GM18502 (cell line): ENCODE data around the gene COL5A2.

ENCODE experiments used
- ATAC-seq: cut with Tn5 transposase; IDR thresholded peaks from one replicate; pipeline ENCODE4 v1.9.1; 2021; ENCODE audit warnings: mild to moderate bottlenecking; ENCODE audit not compliant: unreplicated experiment, poor library complexity

COL5A2 gene

GRCh38 chr2:189013671-189014448 lies 165.7 kb downstream of the COL5A2 start:
- no peak for ATAC-seq

GRCh38 chr2:189013031-189013430 lies 166.5 kb downstream of the COL5A2 start:
- ATAC-seq = no peak

- no peak for ATAC-seq
Observed at GRCh38 chr2:189012351-189012750, 167.2 kb downstream of the COL5A2 start.

GRCh38 chr2:189010536-189010935 lies 169.0 kb downstream of the COL5A2 start:
- no peak for ATAC-seq

GRCh38 chr2:189008555-189009262 lies 170.9 kb downstream of the COL5A2 start:
- no peak for ATAC-seq

GRCh38 chr2:189002079-189002478 lies 177.5 kb downstream of the COL5A2 start:
- no peak for ATAC-seq

GRCh38 chr2:189000221-189000620 lies 179.3 kb downstream of the COL5A2 start:
- no peak for ATAC-seq

- ATAC-seq = no peak
Observed at GRCh38 chr2:188997263-188997662, 182.3 kb downstream of the COL5A2 start.

GRCh38 chr2:188993247-188993646 lies 186.3 kb downstream of the COL5A2 start:
- no peak for ATAC-seq

GRCh38 chr2:188986839-188987238 lies 192.7 kb downstream of the COL5A2 start:
- no peak for ATAC-seq

- no peak for ATAC-seq
Observed at GRCh38 chr2:188984680-188985079, 194.9 kb downstream of the COL5A2 start.

- ATAC-seq = no peak
Observed at GRCh38 chr2:188984065-188984491, 195.5 kb downstream of the COL5A2 start.

GRCh38 chr2:188983427-188984064 lies 196.0 kb downstream of the COL5A2 start:
- no peak for ATAC-seq
